Endodermal cell (in vitro differentiated cells): ENCODE data around the gene ALPK1. TPM values are rescaled to one million over a fixed set of nuclear protein-coding genes. Genes with fewer than 3 reads are reported as not detected.

Source experiments
- DNase-seq: peaks from one replicate; pipeline ENCODE4 v3.0.0-alpha.2; 2017
- H3K27ac ChIP-seq: 2 replicates; pipeline ENCODE4 v1.5.1; 2013; ENCODE audit warnings: mild to moderate bottlenecking, low read depth, low read length, moderate library complexity
- H3K27me3 ChIP-seq: 2 replicates; pipeline ENCODE4 v1.6.1; 2013; ENCODE audit warnings: mild to moderate bottlenecking, low read length, moderate library complexity; ENCODE audit not compliant: insufficient read depth, control insufficient read depth, poor library complexity, severe bottlenecking
- H3K36me3 ChIP-seq: 2 replicates; pipeline ENCODE4 v1.7.0; 2013; ENCODE audit warnings: mild to moderate bottlenecking, low read length, moderate library complexity; ENCODE audit not compliant: control insufficient read depth, insufficient read depth
- H3K4me1 ChIP-seq: one replicate; pipeline ENCODE4 v1.7.0; 2013; ENCODE audit warnings: low read length; ENCODE audit not compliant: control insufficient read depth, insufficient read depth
- H3K4me3 ChIP-seq: 2 replicates; pipeline ENCODE4 v1.5.1; 2013; ENCODE audit warnings: mild to moderate bottlenecking, low read length, moderate library complexity
- H3K9ac ChIP-seq: 2 replicates; pipeline ENCODE4 v1.6.1; 2013; ENCODE audit warnings: mild to moderate bottlenecking, low read length, moderate library complexity; ENCODE audit not compliant: poor library complexity, severe bottlenecking; ENCODE audit errors: extremely low read depth
- H3K9me3 ChIP-seq: 2 replicates; pipeline ENCODE4 v1.6.1; 2013; ENCODE audit warnings: mild to moderate bottlenecking, low read length, moderate library complexity; ENCODE audit not compliant: control insufficient read depth
- H3K27ac Mint-ChIP-seq: 2 replicates; pipeline ENCODE4 v1.8.0; 2020; ENCODE audit warnings: mixed read lengths
- H3K27me3 Mint-ChIP-seq: 2 replicates; pipeline ENCODE4 v1.8.0; 2021; ENCODE audit warnings: mild to moderate bottlenecking, mixed read lengths; ENCODE audit not compliant: insufficient read depth
- H3K36me3 Mint-ChIP-seq: 2 replicates; pipeline ENCODE4 v1.8.0; 2020; ENCODE audit warnings: low read depth, mixed read lengths
- H3K4me1 Mint-ChIP-seq: 2 replicates; pipeline ENCODE4 v1.8.0; 2020; ENCODE audit warnings: mixed read lengths
- H3K4me3 Mint-ChIP-seq: 2 replicates; pipeline ENCODE4 v1.8.0; 2020; ENCODE audit warnings: mild to moderate bottlenecking, moderate library complexity, mixed read lengths
- H3K9me3 Mint-ChIP-seq: 2 replicates; pipeline ENCODE4 v1.8.0; 2020; ENCODE audit warnings: mild to moderate bottlenecking, mixed read lengths
- WGBS, 2 experiments: methylation state at CpG; one replicate each; pipeline versions ENCODE4 v1.1.5 to v1.1.7; 2013; ENCODE audit warnings: missing lambda C conversion rate in 2 of 2, mixed read lengths in 1 of 2; ENCODE audit not compliant: insufficient coverage in 1 of 2, insufficient read length in 1 of 2; 5-methylcytosine and 5-hydroxymethylcytosine counted together
- total RNA-seq, 2 donors: library from RNA; stranded (reverse); fragmentation: NEBNext Ultra II Directional in 1 of 2; extraction: Animal tissue kit (Norgen Biotek cat#: 25700) in 1 of 2; gene quantifications; 2 replicates in 1 of 2; 3 replicates in 1 of 2; pipeline ENCODE4 v1.2.1, GENCODE V29; 2021
- TF ChIP-seq, protein P1 (sequence below): fragments of 200-600 bp; sonication (generic); conservative IDR thresholded peaks from 2 replicates; pipeline ENCODE4 v1.5.0; 2021; ENCODE audit warnings: antibody characterized with exemption, mild to moderate bottlenecking

Gene ALPK1
- total RNA-seq, 2 donors from 2014 or later = 0.24 to 0.44 TPM

DNA sequence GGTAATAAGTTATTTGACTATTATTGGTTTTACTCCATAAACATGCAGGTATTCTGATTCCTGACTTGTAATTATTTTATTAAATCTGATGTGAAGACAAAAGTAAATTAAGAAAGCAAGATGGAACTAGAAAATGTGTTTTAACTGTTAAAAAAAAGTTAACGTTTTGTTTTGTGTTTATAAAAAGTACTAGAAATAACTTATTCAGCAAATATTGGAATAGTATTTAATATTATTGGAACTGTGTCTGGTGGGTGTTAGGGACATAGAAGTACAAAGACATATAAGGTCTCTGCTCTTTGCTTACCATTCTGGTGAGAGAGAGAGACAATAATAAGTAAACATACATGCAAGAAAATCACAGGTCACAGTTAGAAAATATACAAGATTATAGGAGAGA is 27.1 kb upstream of the ALPK1 start:
- DNase-seq = no peak
- Mint-ChIP-seq H3K27me3 (no peaks in the 10 kb centered on the region), H3K4me3 (no peak overlapping the region), H3K27ac (no peak overlapping the region), H3K4me1 (peaks cover 12% of the 10 kb centered on the region), H3K36me3 (peaks cover 25% of the 10 kb centered on the region), H3K9me3 (peaks cover 3% of the 10 kb centered on the region)
- Histone ChIP-seq H3K27me3 (no peaks in the 10 kb centered on the region), H3K4me3 (no peak overlapping the region), H3K27ac (no peak overlapping the region), H3K9ac (no peak overlapping the region), H3K36me3 (peaks cover 33% of the 10 kb centered on the region), H3K9me3 (peaks cover 11% of the 10 kb centered on the region), H3K4me1 (peaks cover 3% of the 10 kb centered on the region)
- 93% methylated on average over 1 of the region's 1 CpG; no CpG with 5 or more reads in 1 of the 2 experiments for WGBS, 2 experiments
- TF ChIP-seq, protein P1, sequence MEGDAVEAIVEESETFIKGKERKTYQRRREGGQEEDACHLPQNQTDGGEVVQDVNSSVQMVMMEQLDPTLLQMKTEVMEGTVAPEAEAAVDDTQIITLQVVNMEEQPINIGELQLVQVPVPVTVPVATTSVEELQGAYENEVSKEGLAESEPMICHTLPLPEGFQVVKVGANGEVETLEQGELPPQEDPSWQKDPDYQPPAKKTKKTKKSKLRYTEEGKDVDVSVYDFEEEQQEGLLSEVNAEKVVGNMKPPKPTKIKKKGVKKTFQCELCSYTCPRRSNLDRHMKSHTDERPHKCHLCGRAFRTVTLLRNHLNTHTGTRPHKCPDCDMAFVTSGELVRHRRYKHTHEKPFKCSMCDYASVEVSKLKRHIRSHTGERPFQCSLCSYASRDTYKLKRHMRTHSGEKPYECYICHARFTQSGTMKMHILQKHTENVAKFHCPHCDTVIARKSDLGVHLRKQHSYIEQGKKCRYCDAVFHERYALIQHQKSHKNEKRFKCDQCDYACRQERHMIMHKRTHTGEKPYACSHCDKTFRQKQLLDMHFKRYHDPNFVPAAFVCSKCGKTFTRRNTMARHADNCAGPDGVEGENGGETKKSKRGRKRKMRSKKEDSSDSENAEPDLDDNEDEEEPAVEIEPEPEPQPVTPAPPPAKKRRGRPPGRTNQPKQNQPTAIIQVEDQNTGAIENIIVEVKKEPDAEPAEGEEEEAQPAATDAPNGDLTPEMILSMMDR = no peak

DNA sequence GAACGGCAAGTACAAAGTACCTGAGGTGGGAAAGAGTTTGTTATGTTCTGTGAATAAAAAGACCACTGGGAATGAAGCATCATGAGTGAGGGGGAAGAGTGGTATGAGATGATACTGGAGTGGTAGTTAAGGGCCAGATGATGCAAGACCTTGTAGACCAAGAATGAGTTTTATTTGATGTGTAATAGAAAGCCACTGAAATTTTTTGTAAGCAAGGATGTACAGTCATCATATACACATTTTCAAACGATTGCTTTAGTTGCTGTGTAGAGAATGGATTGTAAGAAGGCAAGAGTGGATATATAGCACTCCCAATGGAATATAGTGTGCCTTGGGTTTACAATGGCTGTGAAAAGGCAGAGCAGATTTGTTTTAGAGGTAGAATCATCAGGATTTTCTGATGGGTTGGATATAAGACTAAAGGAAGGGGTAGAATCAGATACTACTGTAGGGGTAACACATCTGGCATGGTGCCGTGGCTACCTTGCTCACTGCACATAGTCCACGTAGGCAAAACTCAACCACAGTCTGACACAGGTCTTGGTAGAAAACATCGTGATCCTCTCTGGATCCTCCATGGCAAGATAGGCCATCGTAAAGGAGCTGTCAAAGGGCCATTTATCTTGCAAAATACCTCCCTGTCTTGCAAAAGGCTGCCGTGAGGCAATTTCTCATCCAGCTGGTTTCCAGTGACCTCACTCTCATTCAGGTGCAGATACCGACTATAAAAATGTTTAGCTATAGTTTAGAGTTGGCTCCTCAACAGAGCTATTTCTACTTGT is 26.3 kb upstream of the ALPK1 start:
- peaks cover 12% of the 10 kb centered on the region for H3K4me1 Mint-ChIP-seq
- peaks cover 25% of the 10 kb centered on the region for H3K36me3 ChIP-seq
- H3K4me3 Mint-ChIP-seq = no peak overlapping the region
- no peak for DNase-seq
- WGBS, 2 experiments = 88 to 92% methylated on average over 8 of the region's 8 CpGs
- peaks cover 3% of the 10 kb centered on the region for H3K4me1 ChIP-seq
- no peaks in the 10 kb centered on the region for H3K27me3 Mint-ChIP-seq
- H3K9ac ChIP-seq = no peak overlapping the region
- no peak overlapping the region for H3K27ac Mint-ChIP-seq
- peaks cover 11% of the 10 kb centered on the region for H3K9me3 ChIP-seq
- H3K27me3 ChIP-seq = no peaks in the 10 kb centered on the region
- H3K4me3 ChIP-seq = no peak overlapping the region
- TF ChIP-seq, protein P1 = no peak
- peaks cover 25% of the 10 kb centered on the region for H3K36me3 Mint-ChIP-seq
- H3K27ac ChIP-seq = no peak overlapping the region
- H3K9me3 Mint-ChIP-seq = peaks cover 3% of the 10 kb centered on the region

DNA sequence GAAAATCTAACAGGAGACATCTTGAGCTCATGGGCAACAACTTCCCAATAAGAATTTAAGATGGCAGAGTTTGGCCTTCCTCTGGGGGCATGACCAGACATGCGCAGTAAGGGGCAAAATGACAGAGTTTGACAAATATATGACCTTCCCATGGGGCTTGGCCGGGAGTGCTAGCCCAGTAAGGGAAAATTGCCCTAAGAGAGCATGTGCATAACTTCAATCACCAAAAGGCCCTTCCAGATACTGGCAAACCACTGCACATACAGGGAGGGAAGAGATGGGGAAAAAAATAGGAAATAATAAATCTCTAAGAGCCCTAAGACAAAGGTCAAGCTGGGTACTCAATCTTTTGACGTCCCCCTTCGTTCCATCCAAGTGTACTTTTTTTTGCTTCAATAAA is 24.9 kb upstream of the ALPK1 start:
- Histone ChIP-seq H3K9ac (no peak overlapping the region), H3K36me3 (peaks cover 17% of the 10 kb centered on the region), H3K27ac (no peak overlapping the region), H3K4me1 (peaks cover 3% of the 10 kb centered on the region), H3K4me3 (no peak overlapping the region), H3K27me3 (no peaks in the 10 kb centered on the region), H3K9me3 (peaks cover 11% of the 10 kb centered on the region)
- no peak for DNase-seq
- TF ChIP-seq, protein P1 = no peak
- peaks cover 12% of the 10 kb centered on the region for H3K4me1 Mint-ChIP-seq
- H3K27me3 Mint-ChIP-seq = no peaks in the 10 kb centered on the region
- WGBS, 2 experiments = 97 to 100% methylated on average over 3 to 4 of the region's 4 CpGs
- H3K36me3 Mint-ChIP-seq = peaks cover 24% of the 10 kb centered on the region
- no peak overlapping the region for H3K4me3 Mint-ChIP-seq
- H3K27ac Mint-ChIP-seq = no peak overlapping the region
- peaks cover 3% of the 10 kb centered on the region for H3K9me3 Mint-ChIP-seq
